ENCODE results near the gene F11. TPM values are rescaled to one million over a fixed set of nuclear protein-coding genes. Genes with fewer than 3 reads are reported as not detected.

Gene F11
- total and polyA plus RNA-seq, 2 experiments from 2014 or later: 0.74 to 2.1 TPM

DNA sequence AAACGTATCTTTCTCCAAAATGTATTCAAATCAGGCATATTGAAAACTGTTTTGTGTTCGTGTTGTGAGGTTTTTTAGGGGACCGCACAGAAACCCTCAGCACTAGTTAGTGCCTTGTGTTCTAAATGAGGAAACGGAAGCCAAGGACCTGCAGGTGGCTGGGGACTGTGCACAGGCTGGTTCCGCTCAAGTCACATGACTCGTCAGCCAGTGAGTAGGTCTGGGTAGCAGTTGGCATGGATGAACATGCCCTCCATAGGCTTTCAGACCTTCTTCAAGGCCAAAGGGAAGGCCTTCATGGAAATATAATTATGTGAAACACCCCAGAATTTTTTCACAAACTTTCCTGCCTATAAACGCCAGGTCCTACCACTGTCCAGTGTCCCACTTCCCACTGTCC lies 1.3 kb upstream of the F11 start:
- Histone ChIP-seq H3K4me2 (0 out of 2 replicates have a peak overlapping the region, but pooled peaks have one; percentile 66), H3K9me2 (ENCODE audit: insufficient read depth) (no peaks in the 10 kb centered on the region; the same call in 1 of the 2 replicates), H3K27ac (ENCODE audit: low read depth) (peak overlapping the region; percentile 96), H3K27me3 (ENCODE audit: insufficient read depth) (no peaks in the 10 kb centered on the region), H4K20me1 (replicated peaks; ENCODE audit: insufficient read depth) (no peaks in the 10 kb centered on the region), H3F3A (replicated peaks; ENCODE audit: low read depth) (no peaks in the 10 kb centered on the region), H3K4me3 (no peak overlapping the region), H3K79me2 (replicated peaks; ENCODE audit: insufficient read depth) (no peaks in the 10 kb centered on the region), H3K4me1 (ENCODE audit: insufficient read depth) (peaks cover 43% of the 10 kb centered on the region), H2AFZ (no peak overlapping the region), H3K36me3 (ENCODE audit: insufficient read depth) (0 out of 2 replicates have a peak, but pooled peaks cover 1% of the 10 kb centered on the region)
- Mint-ChIP-seq H3K27me3 (ENCODE audit: insufficient read depth, low read depth, poor library complexity) (peaks cover 8% of the 10 kb centered on the region), H3K4me1 (peaks cover 48% of the 10 kb centered on the region), H3K9me3 (peaks cover 13% of the 10 kb centered on the region), H3K36me3 (ENCODE audit: low read depth) (peaks cover 26% of the 10 kb centered on the region), H3K4me3 (no peak overlapping the region), H3K27ac (peak overlapping the region; percentile 95)
- DNase-seq (ENCODE audit: low spot score): no peak
- no peak for TF ChIP-seq CREB1 (CRISPR knock-in tag; IDR thresholded peaks at IDR 0.05; ENCODE audit: low read depth)
- TF ChIP-seq, protein P1, sequence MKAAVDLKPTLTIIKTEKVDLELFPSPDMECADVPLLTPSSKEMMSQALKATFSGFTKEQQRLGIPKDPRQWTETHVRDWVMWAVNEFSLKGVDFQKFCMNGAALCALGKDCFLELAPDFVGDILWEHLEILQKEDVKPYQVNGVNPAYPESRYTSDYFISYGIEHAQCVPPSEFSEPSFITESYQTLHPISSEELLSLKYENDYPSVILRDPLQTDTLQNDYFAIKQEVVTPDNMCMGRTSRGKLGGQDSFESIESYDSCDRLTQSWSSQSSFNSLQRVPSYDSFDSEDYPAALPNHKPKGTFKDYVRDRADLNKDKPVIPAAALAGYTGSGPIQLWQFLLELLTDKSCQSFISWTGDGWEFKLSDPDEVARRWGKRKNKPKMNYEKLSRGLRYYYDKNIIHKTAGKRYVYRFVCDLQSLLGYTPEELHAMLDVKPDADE (IDR thresholded peaks at IDR 0.05): no peak
- TF ChIP-seq, protein P2, sequence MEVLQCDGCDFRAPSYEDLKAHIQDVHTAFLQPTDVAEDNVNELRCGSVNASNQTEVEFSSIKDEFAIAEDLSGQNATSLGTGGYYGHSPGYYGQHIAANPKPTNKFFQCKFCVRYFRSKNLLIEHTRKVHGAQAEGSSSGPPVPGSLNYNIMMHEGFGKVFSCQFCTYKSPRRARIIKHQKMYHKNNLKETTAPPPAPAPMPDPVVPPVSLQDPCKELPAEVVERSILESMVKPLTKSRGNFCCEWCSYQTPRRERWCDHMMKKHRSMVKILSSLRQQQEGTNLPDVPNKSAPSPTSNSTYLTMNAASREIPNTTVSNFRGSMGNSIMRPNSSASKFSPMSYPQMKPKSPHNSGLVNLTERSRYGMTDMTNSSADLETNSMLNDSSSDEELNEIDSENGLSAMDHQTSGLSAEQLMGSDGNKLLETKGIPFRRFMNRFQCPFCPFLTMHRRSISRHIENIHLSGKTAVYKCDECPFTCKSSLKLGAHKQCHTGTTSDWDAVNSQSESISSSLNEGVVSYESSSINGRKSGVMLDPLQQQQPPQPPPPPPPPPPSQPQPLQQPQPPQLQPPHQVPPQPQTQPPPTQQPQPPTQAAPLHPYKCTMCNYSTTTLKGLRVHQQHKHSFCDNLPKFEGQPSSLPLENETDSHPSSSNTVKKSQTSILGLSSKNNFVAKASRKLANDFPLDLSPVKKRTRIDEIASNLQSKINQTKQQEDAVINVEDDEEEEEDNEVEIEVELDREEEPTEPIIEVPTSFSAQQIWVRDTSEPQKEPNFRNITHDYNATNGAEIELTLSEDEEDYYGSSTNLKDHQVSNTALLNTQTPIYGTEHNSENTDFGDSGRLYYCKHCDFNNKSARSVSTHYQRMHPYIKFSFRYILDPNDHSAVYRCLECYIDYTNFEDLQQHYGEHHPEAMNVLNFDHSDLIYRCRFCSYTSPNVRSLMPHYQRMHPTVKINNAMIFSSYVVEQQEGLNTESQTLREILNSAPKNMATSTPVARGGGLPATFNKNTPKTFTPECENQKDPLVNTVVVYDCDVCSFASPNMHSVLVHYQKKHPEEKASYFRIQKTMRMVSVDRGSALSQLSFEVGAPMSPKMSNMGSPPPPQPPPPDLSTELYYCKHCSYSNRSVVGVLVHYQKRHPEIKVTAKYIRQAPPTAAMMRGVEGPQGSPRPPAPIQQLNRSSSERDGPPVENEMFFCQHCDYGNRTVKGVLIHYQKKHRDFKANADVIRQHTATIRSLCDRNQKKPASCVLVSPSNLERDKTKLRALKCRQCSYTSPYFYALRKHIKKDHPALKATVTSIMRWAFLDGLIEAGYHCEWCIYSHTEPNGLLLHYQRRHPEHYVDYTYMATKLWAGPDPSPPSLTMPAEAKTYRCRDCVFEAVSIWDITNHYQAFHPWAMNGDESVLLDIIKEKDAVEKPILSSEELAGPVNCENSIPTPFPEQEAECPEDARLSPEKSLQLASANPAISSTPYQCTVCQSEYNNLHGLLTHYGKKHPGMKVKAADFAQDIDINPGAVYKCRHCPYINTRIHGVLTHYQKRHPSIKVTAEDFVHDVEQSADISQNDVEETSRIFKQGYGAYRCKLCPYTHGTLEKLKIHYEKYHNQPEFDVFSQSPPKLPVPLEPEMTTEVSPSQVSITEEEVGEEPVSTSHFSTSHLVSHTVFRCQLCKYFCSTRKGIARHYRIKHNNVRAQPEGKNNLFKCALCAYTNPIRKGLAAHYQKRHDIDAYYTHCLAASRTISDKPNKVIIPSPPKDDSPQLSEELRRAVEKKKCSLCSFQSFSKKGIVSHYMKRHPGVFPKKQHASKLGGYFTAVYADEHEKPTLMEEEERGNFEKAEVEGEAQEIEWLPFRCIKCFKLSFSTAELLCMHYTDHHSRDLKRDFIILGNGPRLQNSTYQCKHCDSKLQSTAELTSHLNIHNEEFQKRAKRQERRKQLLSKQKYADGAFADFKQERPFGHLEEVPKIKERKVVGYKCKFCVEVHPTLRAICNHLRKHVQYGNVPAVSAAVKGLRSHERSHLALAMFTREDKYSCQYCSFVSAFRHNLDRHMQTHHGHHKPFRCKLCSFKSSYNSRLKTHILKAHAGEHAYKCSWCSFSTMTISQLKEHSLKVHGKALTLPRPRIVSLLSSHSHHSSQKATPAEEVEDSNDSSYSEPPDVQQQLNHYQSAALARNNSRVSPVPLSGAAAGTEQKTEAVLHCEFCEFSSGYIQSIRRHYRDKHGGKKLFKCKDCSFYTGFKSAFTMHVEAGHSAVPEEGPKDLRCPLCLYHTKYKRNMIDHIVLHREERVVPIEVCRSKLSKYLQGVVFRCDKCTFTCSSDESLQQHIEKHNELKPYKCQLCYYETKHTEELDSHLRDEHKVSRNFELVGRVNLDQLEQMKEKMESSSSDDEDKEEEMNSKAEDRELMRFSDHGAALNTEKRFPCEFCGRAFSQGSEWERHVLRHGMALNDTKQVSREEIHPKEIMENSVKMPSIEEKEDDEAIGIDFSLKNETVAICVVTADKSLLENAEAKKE (CRISPR knock-in tag; IDR thresholded peaks at IDR 0.05): no peak
- no peak for TF ChIP-seq NANOG (IDR thresholded peaks at IDR 0.05; ENCODE audit: borderline replicate concordance)
- no peak for TF ChIP-seq POLR2AphosphoS5 (IDR thresholded peaks at IDR 0.05; ENCODE audit: low read depth)
- TF ChIP-seq JUNB (IDR thresholded peaks at IDR 0.05; ENCODE audit: unreplicated experiment): no peak
- no peak for TF ChIP-seq STAT1 (IDR thresholded peaks at IDR 0.05; ENCODE audit: unreplicated experiment)
- TF ChIP-seq ZNF114 (CRISPR knock-in tag; IDR thresholded peaks at IDR 0.05): no peak
- no peak for TF ChIP-seq EZH2phosphoT487 (IDR thresholded peaks at IDR 0.05; ENCODE audit: unreplicated experiment)
- TF ChIP-seq, protein P3, sequence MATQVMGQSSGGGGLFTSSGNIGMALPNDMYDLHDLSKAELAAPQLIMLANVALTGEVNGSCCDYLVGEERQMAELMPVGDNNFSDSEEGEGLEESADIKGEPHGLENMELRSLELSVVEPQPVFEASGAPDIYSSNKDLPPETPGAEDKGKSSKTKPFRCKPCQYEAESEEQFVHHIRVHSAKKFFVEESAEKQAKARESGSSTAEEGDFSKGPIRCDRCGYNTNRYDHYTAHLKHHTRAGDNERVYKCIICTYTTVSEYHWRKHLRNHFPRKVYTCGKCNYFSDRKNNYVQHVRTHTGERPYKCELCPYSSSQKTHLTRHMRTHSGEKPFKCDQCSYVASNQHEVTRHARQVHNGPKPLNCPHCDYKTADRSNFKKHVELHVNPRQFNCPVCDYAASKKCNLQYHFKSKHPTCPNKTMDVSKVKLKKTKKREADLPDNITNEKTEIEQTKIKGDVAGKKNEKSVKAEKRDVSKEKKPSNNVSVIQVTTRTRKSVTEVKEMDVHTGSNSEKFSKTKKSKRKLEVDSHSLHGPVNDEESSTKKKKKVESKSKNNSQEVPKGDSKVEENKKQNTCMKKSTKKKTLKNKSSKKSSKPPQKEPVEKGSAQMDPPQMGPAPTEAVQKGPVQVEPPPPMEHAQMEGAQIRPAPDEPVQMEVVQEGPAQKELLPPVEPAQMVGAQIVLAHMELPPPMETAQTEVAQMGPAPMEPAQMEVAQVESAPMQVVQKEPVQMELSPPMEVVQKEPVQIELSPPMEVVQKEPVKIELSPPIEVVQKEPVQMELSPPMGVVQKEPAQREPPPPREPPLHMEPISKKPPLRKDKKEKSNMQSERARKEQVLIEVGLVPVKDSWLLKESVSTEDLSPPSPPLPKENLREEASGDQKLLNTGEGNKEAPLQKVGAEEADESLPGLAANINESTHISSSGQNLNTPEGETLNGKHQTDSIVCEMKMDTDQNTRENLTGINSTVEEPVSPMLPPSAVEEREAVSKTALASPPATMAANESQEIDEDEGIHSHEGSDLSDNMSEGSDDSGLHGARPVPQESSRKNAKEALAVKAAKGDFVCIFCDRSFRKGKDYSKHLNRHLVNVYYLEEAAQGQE (IDR thresholded peaks at IDR 0.05; ENCODE audit: unreplicated experiment): no peak
- no peak for TF ChIP-seq ZNF331 (CRISPR knock-in tag; IDR thresholded peaks at IDR 0.05; ENCODE audit: low read depth)
- TF ChIP-seq, protein P4, sequence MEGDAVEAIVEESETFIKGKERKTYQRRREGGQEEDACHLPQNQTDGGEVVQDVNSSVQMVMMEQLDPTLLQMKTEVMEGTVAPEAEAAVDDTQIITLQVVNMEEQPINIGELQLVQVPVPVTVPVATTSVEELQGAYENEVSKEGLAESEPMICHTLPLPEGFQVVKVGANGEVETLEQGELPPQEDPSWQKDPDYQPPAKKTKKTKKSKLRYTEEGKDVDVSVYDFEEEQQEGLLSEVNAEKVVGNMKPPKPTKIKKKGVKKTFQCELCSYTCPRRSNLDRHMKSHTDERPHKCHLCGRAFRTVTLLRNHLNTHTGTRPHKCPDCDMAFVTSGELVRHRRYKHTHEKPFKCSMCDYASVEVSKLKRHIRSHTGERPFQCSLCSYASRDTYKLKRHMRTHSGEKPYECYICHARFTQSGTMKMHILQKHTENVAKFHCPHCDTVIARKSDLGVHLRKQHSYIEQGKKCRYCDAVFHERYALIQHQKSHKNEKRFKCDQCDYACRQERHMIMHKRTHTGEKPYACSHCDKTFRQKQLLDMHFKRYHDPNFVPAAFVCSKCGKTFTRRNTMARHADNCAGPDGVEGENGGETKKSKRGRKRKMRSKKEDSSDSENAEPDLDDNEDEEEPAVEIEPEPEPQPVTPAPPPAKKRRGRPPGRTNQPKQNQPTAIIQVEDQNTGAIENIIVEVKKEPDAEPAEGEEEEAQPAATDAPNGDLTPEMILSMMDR (conservative IDR thresholded peaks at IDR 0.05; ENCODE audit: low read depth in 2 of 2): no peak
- no peak for TF ChIP-seq EZH2 (IDR thresholded peaks at IDR 0.05; ENCODE audit: low read depth, unreplicated experiment)
- no peak for ATAC-seq

All from GM23338 (cell line).